Fibroblast of skin of right quadriceps (primary cell): ENCODE results near the gene GPRC5D.
A peak's percentile ranks its signal among the peaks of the same experiment; 100 is the strongest.

ENCODE experiments used
- DNase-seq: peaks from one replicate; pipeline ENCODE4 v3.0.0-alpha.2; 2013

Gene GPRC5D

GRCh38 chr12:12979126-12979525, 27.2 kb upstream of the GPRC5D start:
- DNase-seq: peak; percentile 53

GRCh38 chr12:12977231-12977630, 25.3 kb upstream of the GPRC5D start:
- DNase-seq: no peak

- DNase-seq: peak; percentile 90
Measured at GRCh38 chr12:12976366-12976765, 24.4 kb upstream of the GPRC5D start.

- peak; percentile 39 for DNase-seq
Measured at GRCh38 chr12:12975322-12976077, 23.5 kb upstream of the GPRC5D start.

- no peak for DNase-seq
Measured at GRCh38 chr12:12974211-12974610, 22.2 kb upstream of the GPRC5D start.

GRCh38 chr12:12973019-12973418, 21.0 kb upstream of the GPRC5D start:
- no peak for DNase-seq

- no peak for DNase-seq
Measured at GRCh38 chr12:12965836-12966235, 13.9 kb upstream of the GPRC5D start.

- no peak for DNase-seq
Measured at GRCh38 chr12:12964255-12964654, 12.3 kb upstream of the GPRC5D start.

- no peak for DNase-seq
Measured at GRCh38 chr12:12960639-12961209, 8.8 kb upstream of the GPRC5D start.

GRCh38 chr12:12958886-12959285, 6.9 kb upstream of the GPRC5D start:
- DNase-seq: no peak

- DNase-seq: no peak
Measured at GRCh38 chr12:12954878-12955625, 3.1 kb upstream of the GPRC5D start.

GRCh38 chr12:12954356-12954755, 2.4 kb upstream of the GPRC5D start:
- DNase-seq: peak; percentile 26

GRCh38 chr12:12951504-12951903, 466 bp downstream of the GPRC5D start:
- no peak for DNase-seq

- no peak for DNase-seq
Measured at GRCh38 chr12:12947902-12948301, 4.1 kb downstream of the GPRC5D start.

GRCh38 chr12:12946686-12947355, 5.1 kb downstream of the GPRC5D start:
- peak; percentile 19 for DNase-seq

- no peak for DNase-seq
Measured at GRCh38 chr12:12945591-12945990, 6.4 kb downstream of the GPRC5D start.

GRCh38 chr12:12943586-12944260, 8.2 kb downstream of the GPRC5D start:
- peak; percentile 53 for DNase-seq

- DNase-seq: no peak
Measured at GRCh38 chr12:12941450-12942350, 10.3 kb downstream of the GPRC5D start.

- DNase-seq: no peak
Measured at GRCh38 chr12:12939888-12940287, 12.1 kb downstream of the GPRC5D start.

GRCh38 chr12:12938541-12938940, 13.4 kb downstream of the GPRC5D start:
- no peak for DNase-seq

- DNase-seq: no peak
Measured at GRCh38 chr12:12936983-12937491, 14.9 kb downstream of the GPRC5D start.

- DNase-seq: no peak
Measured at GRCh38 chr12:12934556-12934955, 17.4 kb downstream of the GPRC5D start.
